ENCODE results near the gene DENND4C.
"Not testable (repeated sequence)": the region's sequence is repeated elsewhere in the genome, so short reads cannot be mapped to it uniquely, and the experiment has no call there.

The DENND4C gene

DNA sequence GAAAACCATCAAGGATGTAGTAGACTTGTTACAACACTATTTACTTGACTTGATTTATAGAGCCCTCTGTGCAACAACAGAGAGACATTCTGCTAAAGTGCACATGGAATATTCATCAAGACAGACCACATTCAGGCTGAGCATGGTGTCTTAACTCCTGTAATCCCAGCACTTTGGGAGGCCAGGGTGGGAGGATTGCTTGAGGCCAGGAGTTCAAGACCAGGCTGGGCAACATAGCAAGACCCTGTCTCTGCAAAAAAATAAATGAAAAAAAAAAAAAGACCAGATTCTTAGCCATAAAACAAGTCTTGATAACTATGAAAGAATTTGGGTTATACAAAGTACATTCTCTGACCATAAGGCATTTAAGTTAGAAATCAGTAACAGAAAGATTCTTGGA is 25.3 kb downstream of the DENND4C start:
- H3K27ac ChIP-seq (ENCODE audit: low read depth, low read length) = no peak overlapping the region
- no peaks in the 10 kb centered on the region for H3K27me3 ChIP-seq (ENCODE audit: low read length)
- no peaks in the 10 kb centered on the region for H3K9me2 ChIP-seq (replicated peaks; ENCODE audit: insufficient read depth, low read length)
- H3K4me3 ChIP-seq (ENCODE audit: insufficient read depth, low read length, poor library complexity, severe bottlenecking) = no peak overlapping the region
- H2AFZ ChIP-seq (ENCODE audit: low read depth, low read length, severe bottlenecking) = no peak overlapping the region
- H3K9me3 ChIP-seq (ENCODE audit: insufficient read depth, low read length) = no peaks in the 10 kb centered on the region
- H3K79me2 ChIP-seq (ENCODE audit: insufficient read depth, low read length) = no peaks in the 10 kb centered on the region
- no peak overlapping the region for H3K9ac ChIP-seq (ENCODE audit: low read length)
- peaks cover 12% of the 10 kb centered on the region for H4K20me1 ChIP-seq (ENCODE audit: low read depth, low read length)
- TF ChIP-seq CTCF (IDR thresholded peaks at IDR 0.05; ENCODE audit: insufficient read depth, low read length, poor library complexity, severe bottlenecking) = no peak
- TF ChIP-seq EZH2phosphoT487 (conservative IDR thresholded peaks at IDR 0.05; ENCODE audit: low read length) = no peak
- no peaks in the 10 kb centered on the region for H3K36me3 ChIP-seq (ENCODE audit: low read length)
- no peaks in the 10 kb centered on the region for H3F3A ChIP-seq (ENCODE audit: insufficient read depth)
- H3K4me2 ChIP-seq (ENCODE audit: low read depth, low read length, poor library complexity, severe bottlenecking) = no peak overlapping the region

DNA sequence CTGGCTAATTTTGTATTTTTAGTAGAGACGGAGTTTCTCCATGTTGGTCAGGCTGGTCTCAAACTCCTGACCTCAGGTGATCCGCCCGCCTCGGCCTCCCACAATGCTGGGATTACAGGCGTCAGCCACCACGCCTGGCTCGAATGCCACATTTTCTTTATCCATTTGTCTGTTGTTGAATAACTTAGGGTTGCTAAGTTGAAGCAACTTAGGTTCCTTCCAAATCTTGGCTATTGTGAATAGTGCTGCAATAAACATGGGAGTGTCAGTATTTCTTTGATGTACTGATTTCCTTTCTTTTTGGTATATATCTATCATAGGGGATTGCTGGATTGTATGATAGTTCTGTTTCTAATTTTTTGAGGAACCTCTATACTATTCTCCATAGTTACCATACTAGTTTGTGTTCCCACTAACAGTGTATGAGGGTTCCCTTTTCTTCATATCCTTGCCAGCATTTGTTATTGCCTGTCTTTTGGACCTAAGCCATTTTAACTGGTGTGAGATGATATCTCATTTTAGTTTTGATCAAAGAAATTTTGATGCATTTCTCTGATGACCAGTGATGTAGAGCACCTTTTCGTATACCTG is 29.3 kb downstream of the DENND4C start:
- H3K9me3 ChIP-seq (ENCODE audit: insufficient read depth, low read length); H3K36me3 ChIP-seq (ENCODE audit: low read length); H3K27ac ChIP-seq (ENCODE audit: low read depth, low read length); H3K9me2 ChIP-seq (replicated peaks; ENCODE audit: insufficient read depth, low read length); H3F3A ChIP-seq (ENCODE audit: insufficient read depth); H3K4me2 ChIP-seq (ENCODE audit: low read depth, low read length, poor library complexity, severe bottlenecking); H3K9ac ChIP-seq (ENCODE audit: low read length); H3K79me2 ChIP-seq (ENCODE audit: insufficient read depth, low read length); H3K27me3 ChIP-seq (ENCODE audit: low read length); H2AFZ ChIP-seq (ENCODE audit: low read depth, low read length, severe bottlenecking); H3K4me3 ChIP-seq (ENCODE audit: insufficient read depth, low read length, poor library complexity, severe bottlenecking): not testable (repeated sequence)
- peaks cover 16% of the 10 kb centered on the region for H4K20me1 ChIP-seq (ENCODE audit: low read depth, low read length)

DNA sequence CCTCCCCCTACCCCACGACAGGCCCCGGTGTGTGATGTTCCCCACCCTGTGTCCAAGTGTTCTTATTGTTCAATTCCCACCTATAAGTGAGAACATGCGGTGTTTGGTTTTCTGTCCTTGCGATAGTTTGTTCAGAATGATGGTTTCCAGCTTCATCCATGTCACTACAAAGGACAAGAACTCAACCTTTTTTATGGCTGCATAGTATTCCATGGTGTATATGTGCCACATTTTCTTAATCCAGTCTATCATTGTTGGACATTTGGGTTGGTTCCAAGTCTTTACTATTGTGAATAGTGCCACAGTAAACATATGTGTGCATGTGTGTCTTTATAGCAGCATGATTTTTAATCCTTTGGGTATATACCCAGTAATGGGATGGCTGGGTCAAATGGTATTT is 35.1 kb downstream of the DENND4C start:
- not testable (repeated sequence) for H3K9me2 ChIP-seq (replicated peaks; ENCODE audit: insufficient read depth, low read length); H3K4me3 ChIP-seq (ENCODE audit: insufficient read depth, low read length, poor library complexity, severe bottlenecking); H3K9me3 ChIP-seq (ENCODE audit: insufficient read depth, low read length); H3K27me3 ChIP-seq (ENCODE audit: low read length); H3F3A ChIP-seq (ENCODE audit: insufficient read depth); H2AFZ ChIP-seq (ENCODE audit: low read depth, low read length, severe bottlenecking); H3K4me2 ChIP-seq (ENCODE audit: low read depth, low read length, poor library complexity, severe bottlenecking); H3K9ac ChIP-seq (ENCODE audit: low read length); H4K20me1 ChIP-seq (ENCODE audit: low read depth, low read length); H3K27ac ChIP-seq (ENCODE audit: low read depth, low read length); H3K36me3 ChIP-seq (ENCODE audit: low read length)
- H3K79me2 ChIP-seq (ENCODE audit: insufficient read depth, low read length) = peaks cover 22% of the 10 kb centered on the region

DNA sequence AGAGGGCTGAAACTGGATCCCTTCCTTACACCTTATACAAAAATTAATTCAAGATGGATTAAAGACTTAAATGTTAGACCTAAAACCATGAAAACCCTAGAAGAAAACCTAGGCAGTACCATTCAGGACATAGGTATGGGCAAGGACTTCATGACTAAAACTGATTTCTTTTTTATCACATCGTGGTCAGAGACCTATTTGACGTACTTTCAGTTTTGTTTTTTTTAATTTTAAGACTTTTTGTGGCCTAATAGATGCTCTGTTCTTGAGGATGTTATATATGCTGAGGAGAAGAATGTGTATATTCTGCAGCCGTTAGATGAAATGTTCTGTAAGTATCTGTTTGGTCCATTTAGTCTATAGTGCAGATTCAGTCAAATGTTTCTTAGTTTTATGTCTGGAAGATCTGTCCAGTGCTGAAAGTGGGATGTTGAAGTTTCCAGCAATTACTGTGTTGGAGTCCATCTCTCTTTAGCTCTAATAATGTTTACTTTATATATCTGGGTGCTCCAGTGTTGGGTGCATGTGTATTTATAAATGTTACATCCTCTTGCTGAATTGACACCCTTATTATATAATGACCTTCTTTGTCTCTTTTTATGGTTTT is 36.4 kb downstream of the DENND4C start:
- not testable (repeated sequence) for H3K27me3 ChIP-seq (ENCODE audit: low read length); H3F3A ChIP-seq (ENCODE audit: insufficient read depth); H4K20me1 ChIP-seq (ENCODE audit: low read depth, low read length); H3K9me3 ChIP-seq (ENCODE audit: insufficient read depth, low read length); H3K4me3 ChIP-seq (ENCODE audit: insufficient read depth, low read length, poor library complexity, severe bottlenecking); H3K36me3 ChIP-seq (ENCODE audit: low read length); H3K9ac ChIP-seq (ENCODE audit: low read length); H3K27ac ChIP-seq (ENCODE audit: low read depth, low read length); H3K9me2 ChIP-seq (replicated peaks; ENCODE audit: insufficient read depth, low read length); H2AFZ ChIP-seq (ENCODE audit: low read depth, low read length, severe bottlenecking); H3K4me2 ChIP-seq (ENCODE audit: low read depth, low read length, poor library complexity, severe bottlenecking)
- peaks cover 16% of the 10 kb centered on the region for H3K79me2 ChIP-seq (ENCODE audit: insufficient read depth, low read length)

- Histone ChIP-seq H3K4me2 (ENCODE audit: low read depth, low read length, poor library complexity, severe bottlenecking) (no peak overlapping the region), H3K27me3 (ENCODE audit: low read length) (no peaks in the 10 kb centered on the region), H3K36me3 (ENCODE audit: low read length) (no peaks in the 10 kb centered on the region), H3F3A (ENCODE audit: insufficient read depth) (no peaks in the 10 kb centered on the region), H3K9me2 (replicated peaks; ENCODE audit: insufficient read depth, low read length) (no peaks in the 10 kb centered on the region), H3K4me3 (ENCODE audit: insufficient read depth, low read length, poor library complexity, severe bottlenecking) (no peak overlapping the region), H3K9me3 (ENCODE audit: insufficient read depth, low read length) (no peaks in the 10 kb centered on the region; the same call in 1 of the 2 replicates), H3K9ac (ENCODE audit: low read length) (no peak overlapping the region), H3K79me2 (ENCODE audit: insufficient read depth, low read length) (peaks cover 16% of the 10 kb centered on the region), H2AFZ (ENCODE audit: low read depth, low read length, severe bottlenecking) (no peak overlapping the region), H4K20me1 (ENCODE audit: low read depth, low read length) (no peaks in the 10 kb centered on the region), H3K27ac (ENCODE audit: low read depth, low read length) (no peak overlapping the region)
- no peak for TF ChIP-seq CTCF (IDR thresholded peaks at IDR 0.05; ENCODE audit: insufficient read depth, low read length, poor library complexity, severe bottlenecking)
- TF ChIP-seq EZH2phosphoT487 (conservative IDR thresholded peaks at IDR 0.05; ENCODE audit: low read length) = no peak
These were observed 39.1 kb downstream of the DENND4C start for GRCh38 chr9:19269582-19269981.

All from SU-DHL-6 (cell line).